Activated naive CD4-positive, alpha-beta T cell treated with anti-CD3 and anti-CD28 coated beads, Interleukin-2, amount 10 ng/mL, durations not matched to agents 7 days and 5 days (primary cell): Measurements from ENCODE around the gene EDN1.

Experiments
- CTCF ChIA-PET: fragments of 350-600 bp; sonication (Branson Sonifier 250); formaldehyde crosslinking; loops from one replicate; lab custom pipeline; 2021; ENCODE audit warnings: antibody characterized with exemption; lab: Charles Lee
- DNase-seq: peaks from one replicate; pipeline ENCODE4 v3.0.0-alpha.2; 2020
- H3K27ac Mint-ChIP-seq: one replicate; pipeline ENCODE4 v1.8.0; 2021; ENCODE audit warnings: mild to moderate bottlenecking, moderate library complexity, mixed read lengths
- H3K27me3 Mint-ChIP-seq: one replicate; pipeline ENCODE4 v1.8.0; 2021; ENCODE audit warnings: mild to moderate bottlenecking, mixed read lengths
- H3K36me3 Mint-ChIP-seq: one replicate; pipeline ENCODE4 v1.8.0; 2021; ENCODE audit warnings: mixed read lengths
- H3K4me1 Mint-ChIP-seq: one replicate; pipeline ENCODE4 v1.8.0; 2021; ENCODE audit warnings: mixed read lengths
- H3K4me3 Mint-ChIP-seq: one replicate; pipeline ENCODE4 v1.8.0; 2021; ENCODE audit warnings: mild to moderate bottlenecking, moderate library complexity, mixed read lengths
- H3K9me3 Mint-ChIP-seq: one replicate; pipeline ENCODE4 v1.8.0; 2021; ENCODE audit warnings: mixed read lengths

EDN1 gene

GRCh38 chr6:12289933-12290820 lies at the start of gene EDN1:
Gene EDN1, plus strand, starts transcription at chr6:12290361. Its CDS starts 269 bp downstream, at chr6:12290630.
- H3K27ac Mint-ChIP-seq, result no peak within 1 kb of the TSS

DNA sequence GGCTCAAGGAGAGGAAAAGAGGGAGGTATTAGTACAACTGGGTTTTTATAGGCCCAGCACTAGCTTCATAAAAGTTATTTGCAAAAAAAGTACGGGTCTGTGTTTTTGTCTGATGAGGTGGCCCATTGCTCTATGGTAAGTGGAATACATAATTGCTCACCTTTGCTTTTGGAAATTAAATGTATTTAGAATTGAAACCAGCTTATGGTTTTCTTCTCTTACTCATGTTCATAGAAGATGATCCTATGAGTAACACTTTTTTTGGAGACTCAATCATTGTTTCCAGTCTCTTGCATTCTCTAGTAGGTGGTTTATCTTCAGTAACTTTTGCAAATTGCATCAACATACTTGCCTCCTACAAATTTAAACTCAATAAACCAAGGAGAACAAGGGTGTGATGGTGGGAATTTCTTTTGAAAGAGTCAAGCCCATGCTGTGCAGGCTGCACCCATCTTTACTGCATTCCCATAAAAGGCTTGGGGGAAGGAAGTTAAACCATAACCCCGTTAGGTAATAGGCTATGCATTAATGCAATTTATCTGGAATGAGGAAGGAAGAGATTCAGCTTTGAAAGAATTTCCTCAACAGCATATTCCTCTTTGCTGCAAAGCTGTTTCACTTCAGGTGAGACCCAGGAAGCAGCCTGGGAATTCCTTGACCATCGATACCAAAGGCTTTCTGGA lies 48.5 kb upstream of the EDN1 start:
- no peak for DNase-seq
- Mint-ChIP-seq H3K36me3 (no peaks in the 10 kb centered on the region), H3K4me1 (peaks cover 5% of the 10 kb centered on the region), H3K27ac (no peak overlapping the region), H3K27me3 (no peaks in the 10 kb centered on the region), H3K4me3 (no peak overlapping the region), H3K9me3 (no peaks in the 10 kb centered on the region)
- CTCF ChIA-PET, result interaction anchor here (0.6 kb wide), 1 partner anchor 80 kb away, joined by 3 read pairs; no protein-coding TSS in a partner anchor

More at GRCh38 chr6:12289933-12290820, at the start of gene EDN1:
- Mint-ChIP-seq H3K4me1 (peaks cover 17% of the 10 kb centered on the region), H3K4me3 (peak within 1 kb of the TSS; percentile 79), H3K27me3 (peaks cover 60% of the 10 kb centered on the region), H3K36me3 (no peaks in the 10 kb centered on the region), H3K9me3 (no peaks in the 10 kb centered on the region)
- DNase-seq, result peak; percentile 60
- CTCF ChIA-PET, result interaction anchor here (0.6 to 3.4 kb wide), 30 partner anchors 9 to 714 kb away, joined by 3 to 44 read pairs (median 4); no protein-coding TSS in a partner anchor

- CTCF ChIA-PET, result no interaction called here
- H3K27ac Mint-ChIP-seq, result no peak overlapping the region
- no peaks in the 10 kb centered on the region for H3K9me3 Mint-ChIP-seq
- no peaks in the 10 kb centered on the region for H3K27me3 Mint-ChIP-seq
- DNase-seq, result no peak
- no peaks in the 10 kb centered on the region for H3K36me3 Mint-ChIP-seq
- H3K4me1 Mint-ChIP-seq, result peaks cover 5% of the 10 kb centered on the region
- H3K4me3 Mint-ChIP-seq, result no peak overlapping the region
These were observed 47.0 kb upstream of the EDN1 start for GRCh38 chr6:12243169-12243568.

GRCh38 chr6:12245360-12245759 lies 44.8 kb upstream of the EDN1 start:
- H3K9me3 Mint-ChIP-seq, result no peaks in the 10 kb centered on the region
- CTCF ChIA-PET, result interaction anchor here (0.7 to 1.8 kb wide), 3 partner anchors 11 to 526 kb away, joined by 3 to 5 read pairs (median 4); partner anchors contain the start of gene EDN1
- no peaks in the 10 kb centered on the region for H3K4me1 Mint-ChIP-seq
- no peak overlapping the region for H3K4me3 Mint-ChIP-seq
- DNase-seq, result no peak
- no peak overlapping the region for H3K27ac Mint-ChIP-seq
- no peaks in the 10 kb centered on the region for H3K36me3 Mint-ChIP-seq
- H3K27me3 Mint-ChIP-seq, result no peaks in the 10 kb centered on the region

- Mint-ChIP-seq H3K4me1 (no peaks in the 10 kb centered on the region), H3K27me3 (no peaks in the 10 kb centered on the region), H3K36me3 (no peaks in the 10 kb centered on the region), H3K4me3 (no peak overlapping the region), H3K27ac (no peak overlapping the region), H3K9me3 (no peaks in the 10 kb centered on the region)
- CTCF ChIA-PET, result interaction anchor here (0.7 to 1.8 kb wide), 3 partner anchors 12 to 526 kb away, joined by 3 to 5 read pairs (median 4); partner anchors contain the start of gene EDN1
- DNase-seq, result no peak
These were observed 44.1 kb upstream of the EDN1 start for GRCh38 chr6:12245763-12246718.

- H3K36me3 Mint-ChIP-seq, result no peaks in the 10 kb centered on the region
- no peaks in the 10 kb centered on the region for H3K4me1 Mint-ChIP-seq
- CTCF ChIA-PET, result no interaction called here
- no peak overlapping the region for H3K27ac Mint-ChIP-seq
- H3K27me3 Mint-ChIP-seq, result no peaks in the 10 kb centered on the region
- H3K9me3 Mint-ChIP-seq, result no peaks in the 10 kb centered on the region
- DNase-seq, result no peak
- H3K4me3 Mint-ChIP-seq, result no peak overlapping the region
These were observed 43.3 kb upstream of the EDN1 start for GRCh38 chr6:12246900-12247299.

DNA sequence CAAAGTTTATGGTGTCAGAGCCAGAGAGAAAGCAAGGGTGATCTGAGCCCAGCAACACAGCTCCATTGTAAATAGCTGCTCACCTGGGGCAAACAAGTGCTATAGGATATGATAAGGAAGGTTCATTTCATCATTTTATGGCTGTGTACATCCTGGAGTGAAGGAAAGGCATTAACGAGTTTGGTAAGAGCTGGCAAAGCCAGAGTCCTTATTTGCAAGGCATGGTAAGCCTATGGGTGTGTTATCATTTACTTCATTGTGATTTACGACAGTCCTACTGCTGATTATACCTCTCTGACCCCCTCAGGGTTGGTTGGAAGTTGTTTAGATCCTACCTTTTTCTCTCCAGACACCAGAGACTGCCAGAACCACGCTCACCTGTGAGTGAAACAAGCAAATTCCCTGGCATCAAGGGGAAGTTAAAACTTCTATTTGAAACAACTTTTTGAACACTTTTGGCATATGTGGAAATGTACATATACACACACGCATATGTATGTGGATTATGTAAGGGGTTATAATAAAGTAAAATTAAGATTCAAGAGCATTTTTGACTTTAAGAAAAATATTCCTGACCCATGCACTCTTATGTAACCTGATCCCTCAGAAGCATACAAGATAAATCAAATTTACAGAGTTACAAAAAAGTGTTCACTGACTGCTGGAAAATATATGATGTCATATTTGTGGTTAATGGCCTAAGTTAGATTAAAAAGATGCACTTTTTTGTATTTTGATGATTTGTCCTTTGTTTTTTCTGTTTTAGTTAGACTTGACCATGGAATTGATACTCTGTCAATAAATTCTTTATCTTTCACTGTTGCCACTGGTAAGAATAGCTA lies 40.4 kb upstream of the EDN1 start:
- Mint-ChIP-seq H3K9me3 (no peaks in the 10 kb centered on the region), H3K27ac (no peak overlapping the region), H3K4me3 (no peak overlapping the region), H3K4me1 (no peaks in the 10 kb centered on the region), H3K27me3 (peaks cover 4% of the 10 kb centered on the region), H3K36me3 (no peaks in the 10 kb centered on the region)
- CTCF ChIA-PET, result no interaction called here
- no peak for DNase-seq

DNA sequence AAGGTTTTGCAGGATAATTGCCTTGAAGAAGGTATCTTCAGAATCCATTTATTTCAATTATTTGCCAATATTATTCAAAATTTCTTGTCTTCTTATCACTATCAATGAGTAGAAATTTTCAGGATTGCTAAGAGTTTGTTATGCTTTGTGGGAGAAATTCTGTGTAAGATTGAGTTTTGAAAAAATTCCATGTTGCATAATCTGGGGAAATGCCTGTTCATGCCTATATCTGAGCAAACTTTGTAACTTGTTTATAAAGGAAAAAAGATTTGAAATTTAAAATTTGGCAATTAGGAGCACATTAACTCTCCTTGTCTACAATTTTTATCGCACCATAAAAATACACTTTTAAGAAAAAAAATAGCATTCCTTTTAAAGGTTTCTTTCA lies 39.8 kb upstream of the EDN1 start:
- no peaks in the 10 kb centered on the region for H3K4me1 Mint-ChIP-seq
- H3K4me3 Mint-ChIP-seq, result no peak overlapping the region
- DNase-seq, result no peak
- CTCF ChIA-PET, result no interaction called here
- no peaks in the 10 kb centered on the region for H3K9me3 Mint-ChIP-seq
- no peak overlapping the region for H3K27ac Mint-ChIP-seq
- no peaks in the 10 kb centered on the region for H3K36me3 Mint-ChIP-seq
- peaks cover 4% of the 10 kb centered on the region for H3K27me3 Mint-ChIP-seq

- no peaks in the 10 kb centered on the region for H3K36me3 Mint-ChIP-seq
- H3K27ac Mint-ChIP-seq, result no peak overlapping the region
- DNase-seq, result no peak
- peaks cover 8% of the 10 kb centered on the region for H3K27me3 Mint-ChIP-seq
- no peaks in the 10 kb centered on the region for H3K4me1 Mint-ChIP-seq
- no peaks in the 10 kb centered on the region for H3K9me3 Mint-ChIP-seq
- CTCF ChIA-PET, result no interaction called here
- H3K4me3 Mint-ChIP-seq, result no peak overlapping the region
These were observed 36.0 kb upstream of the EDN1 start for GRCh38 chr6:12254210-12254609.

DNA sequence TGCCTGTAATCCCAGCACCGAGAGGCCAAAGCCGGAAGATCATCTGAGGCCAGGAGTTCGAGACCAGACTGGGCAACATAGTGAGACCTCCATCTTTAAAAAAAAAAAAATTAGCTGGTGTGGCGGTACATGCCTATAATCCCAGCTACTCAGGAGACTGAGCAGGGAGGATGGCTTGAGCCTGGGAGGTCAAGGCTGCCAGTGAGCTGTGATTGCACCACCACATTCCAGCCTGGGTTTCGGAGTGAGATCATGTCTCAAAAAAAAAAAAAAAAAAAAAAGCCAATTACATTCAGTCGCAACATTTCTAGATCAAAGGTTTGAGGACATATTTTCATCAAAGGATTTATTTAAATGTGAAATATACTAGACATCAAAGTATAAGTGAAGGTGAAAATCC lies 32.0 kb upstream of the EDN1 start:
- H3K36me3 Mint-ChIP-seq, result no peaks in the 10 kb centered on the region
- H3K4me1 Mint-ChIP-seq, result no peaks in the 10 kb centered on the region
- CTCF ChIA-PET, result no interaction called here
- no peak for DNase-seq
- H3K9me3 Mint-ChIP-seq, result no peaks in the 10 kb centered on the region
- H3K27ac Mint-ChIP-seq, result no peak overlapping the region
- H3K4me3 Mint-ChIP-seq, result no peak overlapping the region
- H3K27me3 Mint-ChIP-seq, result peaks cover 8% of the 10 kb centered on the region

- Mint-ChIP-seq H3K36me3 (no peaks in the 10 kb centered on the region), H3K4me3 (no peak overlapping the region), H3K9me3 (no peaks in the 10 kb centered on the region), H3K27me3 (peaks cover 7% of the 10 kb centered on the region), H3K4me1 (no peaks in the 10 kb centered on the region), H3K27ac (no peak overlapping the region)
- DNase-seq, result no peak
- CTCF ChIA-PET, result no interaction called here
These were observed 31.5 kb upstream of the EDN1 start for GRCh38 chr6:12258591-12259075.

DNA sequence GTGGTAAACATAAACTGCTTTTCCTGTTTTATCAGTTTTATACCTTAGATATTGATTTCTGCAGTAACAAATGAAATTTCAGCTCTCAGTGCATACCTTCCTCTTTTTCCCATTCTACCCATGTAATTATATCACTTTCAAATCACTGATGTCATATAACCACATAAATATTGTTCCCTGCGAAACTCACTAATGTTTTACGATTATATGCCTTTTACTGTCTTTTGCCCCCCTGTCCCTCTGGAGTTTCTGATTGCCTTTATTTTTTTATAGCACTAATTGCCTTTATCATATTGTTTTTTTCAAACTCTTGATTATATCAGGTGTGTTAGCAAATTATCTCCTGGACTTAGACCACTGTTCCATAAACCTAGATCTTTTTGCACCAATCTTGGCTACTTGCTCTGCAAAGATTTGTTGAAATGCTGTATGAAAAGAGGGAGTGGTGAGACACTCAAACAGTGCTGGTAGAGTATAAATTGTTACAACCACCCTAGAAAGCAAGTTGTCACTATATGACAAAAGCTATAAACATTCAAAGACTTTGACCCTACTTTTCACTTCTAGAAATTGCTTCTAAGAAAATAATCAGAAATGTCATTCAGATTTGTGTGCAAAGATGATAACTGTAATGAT lies 29.6 kb upstream of the EDN1 start:
- H3K9me3 Mint-ChIP-seq, result no peaks in the 10 kb centered on the region
- CTCF ChIA-PET, result no interaction called here
- H3K4me1 Mint-ChIP-seq, result no peaks in the 10 kb centered on the region
- H3K4me3 Mint-ChIP-seq, result no peak overlapping the region
- DNase-seq, result no peak
- peaks cover 8% of the 10 kb centered on the region for H3K27me3 Mint-ChIP-seq
- H3K27ac Mint-ChIP-seq, result no peak overlapping the region
- no peaks in the 10 kb centered on the region for H3K36me3 Mint-ChIP-seq

DNA sequence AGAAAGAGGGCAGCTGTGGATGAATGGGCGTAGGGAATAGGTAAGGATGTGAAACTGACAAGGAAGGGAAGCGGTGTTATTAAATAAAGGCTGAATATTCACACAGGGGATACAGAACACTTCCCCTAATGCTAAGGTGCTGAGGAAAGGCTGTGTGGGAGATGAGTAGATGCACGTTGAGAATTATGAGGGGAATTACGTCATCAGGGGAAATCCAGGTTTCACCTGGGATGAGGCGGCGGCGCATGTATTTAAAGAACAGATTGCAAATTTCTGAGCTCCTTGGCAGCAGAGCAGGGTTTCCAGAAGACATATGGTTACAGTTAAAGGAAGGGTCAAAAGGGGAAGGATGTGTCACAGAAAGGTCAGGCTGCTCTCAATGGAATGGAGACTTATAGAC lies 28.7 kb upstream of the EDN1 start:
- peaks cover 6% of the 10 kb centered on the region for H3K27me3 Mint-ChIP-seq
- H3K27ac Mint-ChIP-seq, result no peak overlapping the region
- DNase-seq, result no peak
- no peaks in the 10 kb centered on the region for H3K4me1 Mint-ChIP-seq
- no peaks in the 10 kb centered on the region for H3K9me3 Mint-ChIP-seq
- no peak overlapping the region for H3K4me3 Mint-ChIP-seq
- CTCF ChIA-PET, result no interaction called here
- H3K36me3 Mint-ChIP-seq, result no peaks in the 10 kb centered on the region
